Mucosa of rectum (tissue), 2 donors: ENCODE results near the gene SPPL2B.

Experiments used
- H3K27ac ChIP-seq, 2 donors: one replicate each; pipeline ENCODE4 v1.7.0; 2013; ENCODE audit warnings: inconsistent platforms in 2 of 2, low read depth in 2 of 2, low read length in 2 of 2
- H3K27me3 ChIP-seq, 2 donors: one replicate each; pipeline ENCODE4 v1.7.0; 2013; ENCODE audit warnings: low read length in 2 of 2; ENCODE audit not compliant: control insufficient read depth in 2 of 2, insufficient read depth in 2 of 2
- H3K36me3 ChIP-seq, 2 donors: one replicate each; pipeline ENCODE4 v1.7.0; 2013; ENCODE audit warnings: low read length in 2 of 2; ENCODE audit not compliant: control insufficient read depth in 2 of 2, insufficient read depth in 2 of 2
- H3K4me1 ChIP-seq, 2 donors: one replicate each; pipeline ENCODE4 v1.7.0; 2013; ENCODE audit warnings: low read length in 2 of 2, mild to moderate bottlenecking in 1 of 2; ENCODE audit not compliant: control insufficient read depth in 2 of 2, insufficient read depth in 2 of 2
- H3K4me3 ChIP-seq, 2 donors: one replicate each; pipeline ENCODE4 v1.7.0; 2013; ENCODE audit warnings: low read length in 2 of 2
- H3K9ac ChIP-seq, 2 donors: one replicate each; pipeline ENCODE4 v1.7.0; 2013; ENCODE audit warnings: low read length in 2 of 2, low read depth in 1 of 2, mild to moderate bottlenecking in 1 of 2
- H3K9me3 ChIP-seq, 2 donors: one replicate each; pipeline ENCODE4 v1.7.0; 2013; ENCODE audit warnings: low read length in 2 of 2; ENCODE audit not compliant: control insufficient read depth in 2 of 2
- donor health status: healthy.
- donor health status: Normal muscosa, but diverticular disease.

The SPPL2B gene

DNA sequence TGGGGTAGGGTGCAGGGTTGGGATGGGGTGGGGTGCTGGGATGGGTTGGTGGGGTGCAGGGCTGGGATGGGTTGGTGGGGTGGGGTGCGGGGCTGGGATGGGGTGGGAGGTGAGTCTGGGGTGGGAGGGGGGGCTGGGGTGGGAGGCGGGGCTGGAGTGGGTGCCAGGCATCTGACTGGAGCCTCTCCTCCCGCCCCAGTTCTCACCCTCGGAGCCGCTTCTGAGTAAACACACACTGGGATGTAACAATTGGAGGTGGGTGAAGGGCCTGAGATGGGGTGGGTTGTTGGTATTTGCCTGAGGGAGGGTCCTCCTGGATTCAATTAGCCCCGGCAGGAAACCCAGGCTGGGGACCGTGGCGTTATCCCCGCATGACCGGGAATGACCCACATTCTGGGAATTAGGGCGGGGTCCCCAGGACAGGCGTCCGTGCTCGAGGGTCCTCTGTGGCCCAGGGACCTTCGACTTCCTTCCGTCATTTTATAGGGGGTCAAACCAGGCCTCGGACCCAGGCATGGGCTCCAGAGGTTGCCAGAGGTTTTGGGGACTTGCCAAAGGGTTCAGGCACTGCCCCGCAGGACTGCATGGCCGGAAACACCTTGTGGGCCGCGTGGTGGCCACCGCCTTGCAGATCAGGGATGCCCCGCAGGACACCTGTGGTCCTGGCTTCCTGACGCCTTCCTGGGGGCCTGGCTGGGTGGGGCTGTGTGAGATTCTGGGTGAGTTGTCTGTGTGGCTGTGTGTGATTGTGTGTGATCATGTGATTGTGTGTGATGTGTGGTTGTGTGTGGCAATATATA, 33.0 kb downstream of the SPPL2B start:
- Histone ChIP-seq H3K27ac (no peak overlapping the region), H3K9me3 (no peaks in the 10 kb centered on the region), H3K4me1 (no peaks in the 10 kb centered on the region), H3K36me3 (no peaks in the 10 kb centered on the region), H3K4me3 (no peak overlapping the region), H3K9ac (no peak overlapping the region), H3K27me3 (peaks cover 22 to 38% of the 10 kb centered on the region in 2 donors)

DNA sequence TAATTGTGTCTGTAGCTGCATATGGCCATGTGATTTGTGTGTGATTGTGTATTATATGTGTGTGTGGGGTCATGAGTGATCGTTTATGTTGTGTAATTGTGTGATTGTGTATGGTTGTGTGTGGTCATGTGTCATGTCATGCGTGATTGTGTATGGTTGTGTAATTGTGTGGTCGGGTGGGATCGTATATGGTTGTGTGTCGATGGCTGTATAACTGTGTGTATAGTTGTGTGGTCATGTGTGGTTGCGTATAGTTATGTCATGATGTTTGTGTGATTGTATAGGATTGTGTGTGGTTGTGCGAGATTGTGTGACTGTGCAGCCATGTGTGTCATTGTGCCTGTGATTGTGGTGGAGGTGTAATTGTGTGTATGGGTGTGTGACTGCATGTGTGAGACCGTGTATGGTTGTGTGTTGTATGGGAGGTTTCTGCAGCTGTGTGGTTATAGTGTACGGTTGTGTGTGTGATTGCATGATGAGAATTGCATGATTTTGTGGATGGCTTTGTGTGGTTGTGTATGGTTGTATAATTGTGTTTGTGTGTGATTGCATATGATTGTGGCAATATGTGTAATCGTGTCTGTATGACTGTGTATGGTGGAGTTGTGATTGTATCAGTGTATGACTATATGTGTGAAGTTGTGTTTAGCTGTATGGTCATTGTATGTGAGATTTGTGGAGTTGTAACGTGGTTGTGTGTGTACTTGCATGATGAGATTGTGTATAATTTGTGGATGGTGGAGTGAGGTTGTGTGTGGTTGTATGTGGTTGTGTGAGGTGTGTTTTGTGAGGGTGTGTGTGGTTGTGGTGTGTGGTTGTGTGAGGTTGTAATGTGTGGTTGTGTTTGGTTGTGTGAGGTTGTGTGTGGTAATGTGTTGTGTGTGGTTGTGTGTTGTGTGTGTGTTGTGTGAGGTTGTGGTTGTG, 33.8 kb downstream of the SPPL2B start:
- Histone ChIP-seq H3K27me3 (peaks cover 22 to 38% of the 10 kb centered on the region in 2 donors), H3K9ac (no peak overlapping the region), H3K4me3 (no peak overlapping the region), H3K9me3 (no peaks in the 10 kb centered on the region), H3K27ac (no peak overlapping the region), H3K36me3 (no peaks in the 10 kb centered on the region), H3K4me1 (no peaks in the 10 kb centered on the region)

DNA sequence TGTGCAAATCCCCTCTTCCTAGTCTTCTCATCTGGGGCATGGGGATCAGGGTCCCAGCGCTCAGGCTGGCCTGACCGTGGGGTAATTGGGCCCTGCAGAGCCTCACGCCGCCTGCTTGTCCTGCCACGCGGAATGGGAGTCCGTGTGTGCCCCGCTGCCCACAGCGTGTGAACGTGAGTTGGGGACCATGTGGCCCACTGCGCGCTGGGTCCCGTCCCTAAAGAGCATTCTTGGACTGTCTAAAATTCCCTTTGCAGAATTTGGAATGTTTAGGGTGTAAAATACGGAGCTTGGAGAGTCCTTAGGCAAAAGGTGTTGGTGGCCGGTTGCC, 34.5 kb downstream of the SPPL2B start:
- Histone ChIP-seq H3K4me1 (no peaks in the 10 kb centered on the region), H3K36me3 (no peaks in the 10 kb centered on the region), H3K9me3 (no peaks in the 10 kb centered on the region), H3K9ac (no peak overlapping the region), H3K4me3 (no peak overlapping the region), H3K27me3 (peaks cover 22 to 38% of the 10 kb centered on the region in 2 donors), H3K27ac (no peak overlapping the region)

DNA sequence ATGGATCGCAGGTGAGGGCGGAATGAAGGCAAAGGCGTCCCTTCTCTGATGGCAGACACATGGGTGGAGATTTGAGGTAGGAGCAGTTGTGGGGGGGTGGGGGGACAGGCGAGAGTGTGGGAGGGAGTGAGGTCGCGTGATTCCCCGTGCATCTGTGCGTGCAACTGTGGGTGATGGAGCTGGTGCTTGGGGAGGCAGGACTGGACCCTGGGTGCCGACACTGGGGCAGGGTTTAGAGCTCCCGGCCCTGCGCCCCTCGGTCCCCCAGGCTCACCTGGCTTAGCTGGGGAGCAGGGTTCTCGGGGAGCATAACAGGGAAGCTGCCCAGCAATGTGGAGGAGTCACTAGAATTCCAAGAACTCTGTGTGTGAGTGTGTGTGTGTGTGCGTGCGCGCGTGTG, 34.9 kb downstream of the SPPL2B start:
- no peak overlapping the region for H3K9ac ChIP-seq
- H3K4me1 ChIP-seq = no peaks in the 10 kb centered on the region
- H3K36me3 ChIP-seq = no peaks in the 10 kb centered on the region
- no peak overlapping the region for H3K4me3 ChIP-seq
- no peak overlapping the region for H3K27ac ChIP-seq
- no peaks in the 10 kb centered on the region for H3K9me3 ChIP-seq
- H3K27me3 ChIP-seq = peaks cover 22 to 38% of the 10 kb centered on the region in 2 donors

DNA sequence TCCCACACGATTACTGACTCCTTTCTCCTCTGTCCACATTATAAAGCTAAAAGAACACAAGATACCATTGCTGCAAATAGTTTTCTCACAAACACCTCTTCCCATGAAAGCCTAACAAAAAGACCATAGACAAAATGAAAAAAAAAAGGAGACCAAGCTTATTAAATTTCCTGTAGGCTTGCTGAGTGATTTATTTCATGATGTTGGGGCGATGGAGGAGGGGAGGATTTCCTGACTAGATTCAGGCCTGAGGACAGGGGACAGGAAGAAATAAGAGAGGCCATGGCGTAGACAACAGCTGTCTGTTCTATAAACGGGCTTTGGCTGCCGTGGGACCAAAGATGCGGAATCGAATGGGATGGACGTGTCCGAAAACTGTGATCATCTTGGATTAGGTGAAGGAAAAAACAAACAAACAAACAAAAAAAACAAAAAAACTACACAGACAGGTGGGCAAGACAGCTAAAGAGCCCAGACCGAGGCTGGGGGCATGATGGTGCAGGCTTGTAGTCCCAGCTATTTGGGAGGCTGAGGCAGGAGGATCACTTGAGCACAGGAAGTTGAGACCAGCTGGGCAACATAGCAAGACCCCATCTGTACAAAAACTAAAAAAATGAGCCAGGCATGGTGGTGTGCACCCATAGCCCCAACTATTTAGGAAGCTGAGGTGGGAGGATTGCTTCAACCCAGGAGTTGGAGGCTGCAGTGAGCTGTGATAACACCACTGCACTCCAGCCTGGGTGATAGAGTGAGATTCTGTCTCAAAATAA, 36.9 kb downstream of the SPPL2B start:
- Histone ChIP-seq H3K9me3 (no peaks in the 10 kb centered on the region), H3K4me3 (no peak overlapping the region), H3K27ac (no peak overlapping the region), H3K36me3 (no peaks in the 10 kb centered on the region), H3K9ac (no peak overlapping the region), H3K27me3 (peaks cover 20 to 26% of the 10 kb centered on the region in 2 donors), H3K4me1 (no peaks in the 10 kb centered on the region)

DNA sequence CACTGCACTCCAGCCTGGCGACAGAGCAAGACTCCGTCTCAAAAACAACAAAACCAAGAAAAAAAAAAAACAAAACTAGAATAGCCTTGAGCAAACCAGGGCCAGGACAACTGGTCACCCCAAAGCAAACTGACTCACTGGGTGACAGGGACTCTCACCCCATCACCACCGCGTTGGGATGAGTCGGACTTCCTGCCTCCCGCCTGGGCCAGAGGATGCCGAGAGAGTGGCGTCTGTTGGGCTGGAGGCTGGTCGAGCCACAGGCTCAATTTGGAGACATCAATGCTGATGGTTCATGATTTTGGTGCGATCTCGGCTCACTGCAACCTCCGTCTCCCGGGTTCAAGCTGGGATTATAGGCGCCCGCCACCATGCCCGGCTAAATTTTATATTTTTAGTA, 43.2 kb downstream of the SPPL2B start:
- Histone ChIP-seq H3K27me3 (no peaks in the 10 kb centered on the region), H3K27ac (no peak overlapping the region), H3K4me1 (no peaks in the 10 kb centered on the region), H3K9ac (no peak overlapping the region), H3K9me3 (no peaks in the 10 kb centered on the region), H3K36me3 (no peaks in the 10 kb centered on the region), H3K4me3 (no peak overlapping the region)

DNA sequence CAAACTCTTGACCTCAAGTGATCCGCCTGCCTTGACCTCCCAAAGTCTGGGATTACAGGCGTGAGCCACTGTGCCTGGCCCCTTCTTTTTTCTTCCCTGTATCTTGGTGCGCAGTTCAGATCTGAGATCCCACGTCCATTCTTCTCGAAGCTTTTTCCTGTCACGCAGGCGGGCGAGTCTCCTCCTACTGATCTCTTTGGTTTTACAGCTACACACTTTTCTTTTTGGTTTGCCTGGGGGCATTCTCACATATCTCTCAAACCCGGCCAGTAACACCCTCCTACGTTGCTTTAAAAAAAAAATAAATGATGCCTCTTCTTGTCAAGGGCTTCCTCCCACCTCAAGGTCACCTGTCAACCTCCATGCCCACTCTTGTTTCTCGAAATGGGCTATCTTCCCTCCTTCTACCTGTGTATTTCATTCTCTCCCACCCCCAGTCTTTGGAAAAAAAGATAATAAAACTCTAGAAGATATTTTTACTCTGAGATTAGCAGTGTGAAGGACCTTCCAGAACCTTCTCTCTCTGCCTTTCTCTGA, 43.7 kb downstream of the SPPL2B start:
- H3K9ac ChIP-seq = no peak overlapping the region
- no peaks in the 10 kb centered on the region for H3K9me3 ChIP-seq
- H3K27ac ChIP-seq = no peak overlapping the region
- H3K27me3 ChIP-seq = no peaks in the 10 kb centered on the region
- no peaks in the 10 kb centered on the region for H3K36me3 ChIP-seq
- no peaks in the 10 kb centered on the region for H3K4me1 ChIP-seq
- no peak overlapping the region for H3K4me3 ChIP-seq

DNA sequence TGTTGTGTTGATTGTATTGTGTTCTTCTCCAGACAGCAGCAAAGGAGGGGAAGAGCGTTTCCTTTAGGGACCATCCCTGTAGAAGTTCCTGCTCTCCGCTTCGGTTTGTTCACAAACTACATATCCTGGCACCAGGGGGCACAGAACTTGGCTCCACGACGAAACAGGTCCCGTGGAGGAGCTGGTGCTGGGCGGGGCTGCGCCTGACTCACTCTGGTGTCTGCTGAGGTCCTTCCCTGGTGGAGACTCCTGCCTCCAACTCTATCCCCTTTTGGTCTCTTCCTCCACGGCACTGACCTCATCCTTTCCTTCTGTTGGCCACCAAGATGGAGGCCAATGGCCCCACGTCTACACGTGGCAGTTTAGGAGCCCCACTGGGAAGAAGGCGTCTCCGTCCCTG, 46.3 kb downstream of the SPPL2B start:
- no peaks in the 10 kb centered on the region for H3K27me3 ChIP-seq
- H3K4me3 ChIP-seq = no peak overlapping the region
- H3K4me1 ChIP-seq = no peaks in the 10 kb centered on the region
- no peak overlapping the region for H3K27ac ChIP-seq
- no peak overlapping the region for H3K9ac ChIP-seq
- H3K36me3 ChIP-seq = no peaks in the 10 kb centered on the region
- H3K9me3 ChIP-seq = no peaks in the 10 kb centered on the region

DNA sequence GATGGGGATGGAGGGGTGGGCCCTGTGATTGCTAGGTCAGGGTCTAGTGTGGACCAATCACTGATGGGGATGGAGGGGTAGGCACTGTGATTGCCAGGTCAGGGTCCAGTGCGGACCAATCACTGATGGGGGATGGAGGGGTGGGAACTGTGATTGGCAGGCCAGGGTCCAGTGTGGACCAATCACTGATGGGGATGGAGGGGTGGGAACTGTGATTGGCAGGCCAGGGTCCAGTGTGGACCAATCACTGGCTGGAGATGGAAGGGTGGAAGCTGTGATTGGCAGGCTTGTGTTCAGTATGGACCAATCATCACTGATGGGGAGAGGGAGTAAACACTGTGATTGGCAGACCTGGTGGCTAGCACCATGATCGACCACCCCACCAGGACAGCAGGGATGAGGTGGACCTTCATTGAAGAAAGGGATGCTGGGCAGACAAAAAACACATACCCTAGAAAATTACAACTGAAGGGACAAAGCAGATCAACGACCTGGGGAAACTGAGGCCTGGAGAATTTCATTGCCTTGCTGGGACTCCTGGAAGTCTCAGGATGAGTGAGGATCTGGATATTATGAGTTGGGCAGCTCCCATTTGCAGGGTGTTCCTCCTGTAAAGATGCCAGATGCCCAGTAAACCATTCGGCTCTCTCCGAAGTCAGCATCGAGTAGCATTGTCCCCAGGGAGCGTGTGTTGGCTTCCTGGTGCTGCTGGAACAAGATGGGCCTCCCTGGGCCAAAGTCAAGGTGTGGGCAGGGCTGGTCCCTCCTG, 47.1 kb downstream of the SPPL2B start:
- peaks cover 0 to under 1% of the 10 kb centered on the region in 2 donors for H3K9me3 ChIP-seq
- no peaks in the 10 kb centered on the region for H3K4me1 ChIP-seq
- H3K4me3 ChIP-seq = no peak overlapping the region
- H3K36me3 ChIP-seq = no peaks in the 10 kb centered on the region
- no peak overlapping the region for H3K27ac ChIP-seq
- H3K9ac ChIP-seq = no peak overlapping the region
- no peaks in the 10 kb centered on the region for H3K27me3 ChIP-seq
